NCI-H1694 treated with DMSO at 0.1 percent for 48 hours (cell line): ENCODE results near the gene LEP.
A peak's percentile ranks its signal among the peaks of the same experiment; 100 is the strongest.
"Not testable (repeated sequence)": the region's sequence is repeated elsewhere in the genome, so short reads cannot be mapped to it uniquely, and the experiment has no call there.

Source experiments
- DNase-seq: peaks from one replicate; lab custom pipeline; 2025; lab: John Stamatoyannopoulos, UW

Gene LEP

DNA sequence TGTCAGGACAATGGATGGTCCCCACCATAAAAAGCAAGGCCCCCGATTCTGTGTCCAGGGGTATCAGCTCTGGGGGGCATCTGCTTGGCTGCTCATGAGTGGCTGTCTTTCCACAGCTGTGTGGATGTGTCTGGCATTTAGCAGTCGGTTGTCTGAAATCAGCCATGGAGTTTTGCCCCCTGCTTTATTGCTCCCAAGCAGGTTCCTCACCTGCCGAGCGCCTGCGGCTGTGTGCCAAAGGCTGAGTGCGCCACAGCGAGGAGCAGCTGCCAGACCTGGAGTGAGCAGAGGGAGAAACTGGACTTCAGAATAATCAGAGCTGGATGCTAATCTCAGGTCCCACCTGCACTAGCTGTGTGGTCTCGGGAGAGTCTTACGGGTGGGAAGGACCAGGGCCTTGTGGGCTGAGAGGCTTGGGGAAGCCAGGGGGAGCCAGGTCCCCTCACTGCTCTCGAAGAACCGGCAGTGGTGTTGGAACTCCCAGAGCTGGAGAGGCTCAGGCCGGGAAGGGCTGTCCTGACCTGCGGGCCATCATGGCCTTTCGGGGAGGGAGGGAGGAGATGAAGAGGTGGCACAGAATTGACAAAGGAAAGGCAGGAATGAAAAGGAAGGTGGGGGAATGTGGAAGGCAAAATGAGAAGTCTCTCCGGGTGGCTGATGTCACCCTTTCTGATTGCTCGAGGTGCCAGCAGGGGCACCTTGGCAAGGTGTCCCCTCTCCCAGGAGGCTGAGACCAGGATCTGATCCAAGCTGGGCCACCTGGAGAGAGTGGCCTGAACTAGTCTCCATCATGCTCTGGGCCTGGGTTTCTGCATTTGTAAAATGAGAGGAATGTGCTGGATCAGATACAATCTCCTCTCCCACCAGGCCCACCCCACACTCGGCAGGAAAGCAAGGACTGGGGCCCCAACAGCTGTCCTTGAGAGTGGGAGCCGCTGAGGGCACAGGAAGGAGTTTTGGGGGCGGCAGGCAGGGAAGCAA, 30.2 kb upstream of the LEP start:
- DNase-seq = no peak

DNA sequence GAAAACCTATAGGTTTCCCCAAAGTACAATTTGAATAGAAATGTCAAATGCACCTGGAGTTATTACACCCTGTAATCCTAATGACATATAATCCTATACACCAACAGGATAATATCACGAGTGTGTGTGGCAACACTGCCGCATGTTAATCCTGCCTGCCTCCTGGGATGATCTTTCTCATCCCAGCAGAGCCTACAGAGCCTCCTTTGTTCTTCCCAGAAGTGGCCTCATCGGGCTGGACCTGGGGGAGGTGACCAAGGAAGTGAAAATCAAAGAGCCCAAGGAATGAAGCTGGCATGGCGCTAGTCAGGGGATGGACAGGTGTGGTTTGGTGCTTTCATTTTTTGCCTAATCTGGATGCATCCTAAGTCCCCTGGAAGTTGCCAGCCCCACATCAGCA, 29.5 kb upstream of the LEP start:
- DNase-seq = no peak

DNA sequence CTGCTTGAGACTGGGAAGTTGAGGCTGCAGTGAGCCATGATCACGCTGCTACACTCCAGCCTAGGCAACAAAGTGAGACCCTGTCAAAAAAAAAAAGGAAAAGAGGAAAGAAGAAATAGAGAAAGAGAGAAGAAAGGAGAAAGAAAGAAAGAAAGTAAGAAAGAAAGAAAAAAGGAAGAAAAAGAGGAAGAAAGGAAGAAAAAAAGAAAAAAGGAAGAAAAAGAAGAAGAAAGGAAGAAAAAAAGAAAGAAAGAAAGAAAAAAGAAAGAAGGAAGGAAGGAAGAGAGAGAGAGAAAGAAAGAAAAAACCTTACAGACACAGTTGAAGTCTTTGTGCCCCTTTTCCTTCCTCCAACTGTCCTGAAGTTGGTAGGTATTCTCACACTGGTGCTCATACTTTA, 26.6 kb upstream of the LEP start:
- DNase-seq = no peak

GRCh38 chr7:128215281-128215680, 25.8 kb upstream of the LEP start:
- DNase-seq = no peak

- DNase-seq = no peak
These were observed 25.3 kb upstream of the LEP start for GRCh38 chr7:128215739-128216138.

DNA sequence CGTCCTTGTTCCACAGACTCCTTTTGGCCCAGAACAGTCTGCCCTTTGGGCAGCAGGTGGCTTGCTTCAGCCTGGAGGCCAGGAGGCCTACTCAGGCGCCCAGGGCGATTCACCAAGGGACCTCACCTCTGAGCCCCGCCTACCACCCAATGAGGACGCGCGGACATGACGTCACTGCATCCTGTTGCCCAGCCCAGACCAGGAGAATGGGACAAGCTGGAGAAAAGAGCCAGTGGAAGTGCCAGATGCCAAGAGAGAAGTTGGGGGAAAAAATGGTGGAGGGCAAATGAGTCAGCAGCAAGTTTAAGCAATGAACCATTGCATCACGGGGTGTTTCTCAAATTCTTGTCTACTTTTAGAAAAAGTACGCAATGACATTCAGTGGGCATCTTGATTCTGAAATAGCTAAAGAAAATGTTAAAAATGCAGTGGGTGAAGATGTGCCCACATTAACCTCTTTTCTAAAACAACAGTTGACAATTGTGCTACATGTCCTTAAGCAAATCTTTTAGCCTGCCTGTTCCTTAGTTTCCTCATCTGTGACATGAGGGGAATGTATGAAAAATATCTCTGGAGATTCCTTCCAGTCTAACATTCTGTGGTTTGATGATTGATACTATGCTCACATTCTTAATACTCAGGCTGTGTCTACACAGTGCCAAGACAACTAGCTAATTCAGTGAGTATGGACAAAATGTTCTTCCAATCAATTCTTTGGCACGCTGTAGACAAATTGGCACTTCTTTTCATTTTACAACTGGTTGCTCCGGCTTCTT, 23.9 kb upstream of the LEP start:
- DNase-seq = no peak

DNA sequence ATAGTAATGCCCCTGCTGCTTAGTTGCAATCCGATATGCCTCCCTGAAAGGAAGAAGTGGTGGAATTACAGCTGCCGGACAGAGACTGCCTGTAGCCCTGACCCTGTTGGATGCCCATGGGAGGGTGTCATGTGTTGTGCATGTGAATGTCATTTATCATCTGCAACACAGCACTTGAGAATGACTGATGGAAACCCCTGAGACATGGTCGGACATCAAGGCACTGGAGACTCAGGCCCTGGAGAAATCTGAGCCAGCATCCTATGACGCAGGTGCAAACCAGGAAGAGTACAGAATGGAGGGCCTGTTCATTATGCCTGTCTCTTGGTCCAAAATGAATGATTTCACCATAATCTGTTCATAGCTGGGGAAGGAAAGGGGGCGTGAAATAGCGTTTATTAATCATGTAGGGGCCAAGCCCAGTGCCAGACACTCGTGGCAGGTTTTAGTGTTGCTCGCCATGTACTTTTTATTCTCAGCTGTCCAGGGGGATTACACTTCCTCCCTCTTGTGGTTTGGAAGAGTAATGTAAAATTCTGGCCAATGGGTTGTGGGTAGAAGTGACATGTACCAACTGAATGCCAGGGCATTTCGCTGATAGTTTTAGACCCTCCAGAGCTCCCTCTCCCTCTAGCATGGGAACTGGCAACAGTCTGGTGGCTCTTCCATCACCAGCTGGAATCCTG, 23.0 kb upstream of the LEP start:
- no peak for DNase-seq

DNA sequence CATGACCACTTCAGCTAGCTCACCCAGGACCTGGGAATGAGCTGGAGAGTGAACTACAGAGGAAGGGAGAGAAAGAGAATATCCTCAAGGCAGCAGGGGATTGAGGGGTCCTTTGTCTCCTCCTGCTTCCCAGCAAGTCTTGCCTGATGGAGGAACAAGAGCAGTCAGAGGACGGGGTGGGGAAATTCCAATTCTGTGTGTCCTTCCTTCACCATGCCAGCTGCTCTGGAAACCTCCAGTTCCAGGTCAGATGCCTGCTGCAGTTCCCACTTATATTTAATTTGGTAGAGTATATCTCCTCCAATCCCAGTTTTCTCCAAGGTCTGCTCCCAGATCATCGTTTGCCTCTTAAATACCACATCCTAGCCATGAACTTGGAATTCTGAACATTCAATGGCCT, 21.4 kb upstream of the LEP start:
- DNase-seq = no peak

- DNase-seq = no peak
These were observed 19.1 kb upstream of the LEP start for GRCh38 chr7:128221929-128222403.

DNA sequence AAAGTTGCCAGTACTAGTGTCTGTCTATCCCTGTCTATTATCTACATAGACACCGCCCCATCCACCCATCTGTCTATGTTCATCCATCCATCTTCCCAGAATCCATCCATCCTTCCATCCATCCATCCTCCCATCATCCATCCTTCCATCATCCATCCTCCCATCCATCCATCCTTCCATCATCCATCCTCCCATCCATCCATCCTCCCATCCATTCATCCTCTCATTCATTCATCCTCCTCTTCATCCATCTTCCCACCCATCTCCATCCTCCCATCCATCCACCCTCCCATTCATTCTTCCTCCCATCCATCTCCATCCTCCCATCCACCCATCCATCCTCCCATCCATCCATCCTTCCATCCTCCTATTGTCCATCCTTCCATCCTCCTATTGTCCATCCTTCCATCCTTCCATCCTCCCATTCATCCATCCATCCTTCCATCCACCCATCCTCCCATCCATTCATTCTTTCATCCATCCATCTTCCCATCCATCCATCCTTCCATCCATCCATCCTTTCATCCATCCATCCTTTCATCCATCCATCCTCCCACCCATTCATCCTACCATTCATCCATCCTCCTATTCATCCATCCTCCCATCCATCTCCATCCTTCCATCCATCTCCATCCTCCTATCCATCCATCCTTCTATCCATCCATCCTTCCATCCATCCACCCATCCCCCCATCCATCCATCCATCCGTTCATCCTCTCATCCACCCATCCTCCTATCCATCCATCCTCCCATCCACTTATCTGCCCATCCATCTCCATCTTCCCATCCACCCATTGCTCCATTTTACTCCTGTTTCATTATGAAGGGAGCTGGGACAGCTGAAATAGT, 14.7 kb upstream of the LEP start:
- no peak for DNase-seq

- no peak for DNase-seq
These were observed 13.8 kb upstream of the LEP start for GRCh38 chr7:128227271-128227670.

GRCh38 chr7:128231021-128231420, 10.1 kb upstream of the LEP start:
- DNase-seq = no peak

DNA sequence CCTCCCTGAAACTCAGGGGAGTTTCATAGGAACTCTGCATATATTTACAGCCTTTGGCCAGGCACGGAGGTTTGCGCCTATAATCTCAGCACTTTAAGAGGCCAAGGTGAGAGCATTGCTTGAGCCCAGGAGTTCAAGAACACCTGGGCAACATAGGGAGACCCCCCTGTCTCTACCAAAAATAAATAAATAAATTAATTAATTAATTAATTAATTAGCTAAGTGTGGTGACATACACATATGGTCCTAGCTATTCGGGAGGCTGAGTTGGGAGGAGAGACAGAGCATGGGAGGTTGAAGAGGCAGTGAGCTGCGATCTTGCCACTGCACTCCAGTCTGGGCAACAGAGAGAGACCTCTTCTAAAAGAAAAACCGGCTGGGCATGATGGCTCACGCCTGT, 9.4 kb upstream of the LEP start:
- no peak for DNase-seq

DNA sequence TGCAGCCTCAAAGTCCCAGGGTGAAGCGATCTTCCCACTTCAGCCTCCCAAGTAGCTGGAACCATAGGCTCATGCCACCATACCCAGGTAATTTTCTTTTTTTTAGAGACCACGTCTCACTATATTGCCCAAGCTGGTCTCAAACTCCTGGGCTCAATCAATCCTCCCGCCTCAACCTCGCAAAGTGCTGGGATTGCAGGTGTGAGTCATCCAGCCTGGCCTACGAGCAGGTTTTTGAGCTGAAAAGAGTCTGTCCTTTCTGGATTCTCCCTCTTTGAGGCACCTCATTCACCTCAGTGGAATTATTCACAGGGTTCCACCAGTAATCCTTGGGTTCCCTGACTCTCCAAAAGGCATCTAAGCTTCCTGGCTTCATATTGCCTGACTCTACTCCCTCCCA, 7.6 kb upstream of the LEP start:
- DNase-seq = no peak

- no peak for DNase-seq
These were observed 6.5 kb upstream of the LEP start for GRCh38 chr7:128234476-128235026.

- DNase-seq = no peak
These were observed 5.6 kb upstream of the LEP start for GRCh38 chr7:128235471-128235870.

- DNase-seq = peak; percentile 19
These were observed 4.0 kb upstream of the LEP start for GRCh38 chr7:128236924-128237586.

DNA sequence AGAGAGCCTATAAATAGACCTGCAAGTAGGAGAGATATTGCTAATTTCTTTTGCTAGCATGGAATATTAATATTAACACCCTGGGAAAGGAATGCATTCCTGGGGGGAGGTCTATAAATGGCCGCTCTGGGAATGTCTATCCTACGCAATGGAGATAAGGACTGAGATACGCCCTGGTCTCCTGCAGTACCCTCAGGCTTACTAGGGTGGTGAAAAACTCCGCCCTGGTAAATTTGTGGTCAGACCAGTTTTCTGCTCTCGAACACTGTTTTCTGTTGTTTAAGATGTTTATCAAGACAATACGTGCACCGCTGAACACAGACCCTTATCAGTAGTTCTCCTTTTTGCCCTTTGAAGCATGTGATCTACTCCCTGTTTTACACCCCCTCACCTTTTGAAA, 1.9 kb upstream of the LEP start:
- not testable (repeated sequence) for DNase-seq

DNA sequence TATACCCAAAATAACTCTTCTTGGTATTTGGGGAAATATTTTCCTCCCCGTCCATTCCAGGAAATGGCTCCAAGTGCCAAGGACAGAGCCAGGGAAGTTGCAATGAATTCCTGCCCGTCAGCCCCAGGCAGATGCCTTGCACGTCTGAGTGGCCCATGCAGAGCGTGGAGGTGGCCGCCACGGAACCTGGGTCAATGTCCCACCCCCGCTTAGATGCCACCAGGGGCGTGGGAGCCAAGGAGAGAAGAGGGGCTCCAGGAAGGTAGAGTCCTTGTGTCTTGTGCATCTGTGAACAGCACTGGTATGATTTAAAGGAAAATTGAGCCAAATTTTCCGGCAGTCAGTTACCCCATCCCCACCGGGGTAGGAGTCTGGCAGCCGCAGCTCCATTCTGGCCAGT, 1.6 kb downstream of the LEP start:
- DNase-seq = no peak

GRCh38 chr7:128243273-128243672, 2.2 kb downstream of the LEP start:
- DNase-seq = no peak

GRCh38 chr7:128244861-128245260, 3.8 kb downstream of the LEP start:
- DNase-seq = no peak
